Right renal cortex interstitium (tissue), 3 donors: ENCODE data around the gene TMPRSS11F. TPM values are rescaled to one million over a fixed set of nuclear protein-coding genes. Genes with fewer than 3 reads are reported as not detected.

Experiments used
- DNase-seq, 3 donors: peaks; one replicate each; pipeline ENCODE4 v3.0.0-alpha.2; 2013; ENCODE audit warnings: low read depth in 3 of 3, low spot score in 2 of 3
- polyA plus RNA-seq, 3 donors: library from polyadenylated mRNA; unstranded; fragments of 120-200 nt; gene quantifications; one replicate each; pipeline ENCODE4 v1.2.1, GENCODE V29; 2013; ENCODE audit not compliant: insufficient read length in 3 of 3

The TMPRSS11F gene
- polyA plus RNA-seq, 3 donors = not detected

DNA sequence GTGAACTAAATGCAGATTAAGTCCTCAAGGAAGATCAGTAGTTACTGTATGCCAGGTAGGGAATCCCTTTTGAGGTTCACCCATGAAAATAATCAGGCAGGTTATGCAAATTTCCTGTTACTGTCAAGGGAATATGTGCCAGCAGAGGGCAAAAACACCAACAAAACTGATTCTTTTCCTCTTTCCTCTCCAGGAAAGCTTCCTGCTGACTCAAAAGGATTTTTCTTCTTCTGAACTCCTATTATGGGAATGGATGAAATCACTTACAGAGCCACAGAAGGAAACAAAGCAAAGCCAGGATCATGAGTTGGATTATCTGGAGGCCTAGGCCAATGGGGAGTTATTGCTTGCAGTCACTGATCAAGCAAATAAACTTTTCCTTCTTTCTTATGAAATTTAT is 49.7 kb downstream of the TMPRSS11F start:
- DNase-seq = no peak

DNA sequence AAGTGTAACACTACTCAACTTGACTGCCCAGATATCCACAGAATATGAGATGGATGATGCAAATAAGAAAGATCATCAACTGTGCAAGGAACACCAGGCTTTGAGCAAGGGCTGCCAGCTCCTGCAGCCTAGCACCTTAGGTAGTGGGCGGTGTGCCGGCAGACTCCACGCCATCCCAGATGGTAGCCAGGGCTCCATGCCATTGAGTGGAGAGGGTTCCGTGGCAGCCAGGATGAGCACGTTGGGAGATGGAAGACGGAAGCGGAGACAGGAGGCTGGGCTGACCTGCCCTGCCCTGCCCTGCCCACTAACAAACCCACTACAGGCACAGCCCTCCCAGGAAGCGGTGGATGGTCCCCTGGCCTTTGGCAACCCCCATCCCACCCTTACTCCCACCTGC is 51.9 kb downstream of the TMPRSS11F start:
- DNase-seq = no peak

DNA sequence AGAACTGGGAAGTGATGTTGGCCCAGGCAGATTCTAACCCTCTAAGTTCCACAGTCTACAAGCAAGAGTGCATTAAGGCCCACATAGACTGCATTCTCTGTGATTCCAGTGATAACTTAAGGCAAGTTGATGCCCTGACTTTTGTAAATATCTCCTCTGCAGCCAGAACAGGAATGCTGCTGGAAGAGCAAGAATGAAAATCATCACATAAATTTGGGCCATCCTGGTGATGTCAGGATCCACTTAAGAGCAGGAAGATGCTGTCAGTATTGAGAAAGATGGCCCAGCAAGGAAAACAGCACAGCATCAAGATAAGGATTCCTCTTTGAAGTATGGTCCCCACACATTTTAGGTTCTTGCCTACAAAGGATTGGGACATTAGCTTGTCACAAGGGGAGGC is 52.4 kb downstream of the TMPRSS11F start:
- no peak for DNase-seq

DNA sequence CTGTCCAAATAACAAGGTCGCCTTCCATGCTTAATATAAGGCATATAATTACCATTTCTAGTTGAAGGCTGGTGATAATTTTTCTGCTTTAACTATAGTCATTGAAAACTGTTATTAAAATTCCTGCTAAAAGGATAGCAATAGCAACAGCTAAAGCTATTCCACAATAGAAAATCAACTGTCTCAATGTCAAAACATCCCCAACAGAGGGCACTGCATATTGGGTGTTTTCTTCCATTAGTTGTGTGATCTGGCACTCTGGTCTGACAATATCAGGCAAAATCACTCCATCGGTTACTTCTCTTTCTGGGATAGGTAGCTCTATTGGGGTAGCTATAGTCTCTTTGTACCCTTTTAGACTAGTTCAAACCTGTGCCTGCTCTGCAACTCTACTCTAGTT is 53.5 kb downstream of the TMPRSS11F start:
- no peak for DNase-seq

DNA sequence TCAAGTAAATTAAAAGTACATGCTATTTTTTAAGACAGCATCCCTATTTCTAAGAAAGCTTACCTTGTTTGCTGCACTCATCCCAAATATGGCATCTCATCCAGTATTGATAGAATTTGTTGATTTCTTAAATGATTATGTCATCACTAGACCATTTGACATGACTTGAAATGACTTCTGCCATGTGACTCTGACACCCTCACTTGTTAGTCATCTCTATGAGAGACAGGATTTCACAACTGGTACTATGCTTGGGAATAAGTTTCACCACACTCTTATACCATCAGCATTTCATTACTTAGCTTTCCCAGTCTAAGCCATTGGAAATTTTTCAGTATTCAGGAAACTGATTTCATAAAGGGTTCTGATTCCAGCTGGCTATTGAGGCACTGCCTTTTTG is 55.3 kb downstream of the TMPRSS11F start:
- DNase-seq = no peak

DNA sequence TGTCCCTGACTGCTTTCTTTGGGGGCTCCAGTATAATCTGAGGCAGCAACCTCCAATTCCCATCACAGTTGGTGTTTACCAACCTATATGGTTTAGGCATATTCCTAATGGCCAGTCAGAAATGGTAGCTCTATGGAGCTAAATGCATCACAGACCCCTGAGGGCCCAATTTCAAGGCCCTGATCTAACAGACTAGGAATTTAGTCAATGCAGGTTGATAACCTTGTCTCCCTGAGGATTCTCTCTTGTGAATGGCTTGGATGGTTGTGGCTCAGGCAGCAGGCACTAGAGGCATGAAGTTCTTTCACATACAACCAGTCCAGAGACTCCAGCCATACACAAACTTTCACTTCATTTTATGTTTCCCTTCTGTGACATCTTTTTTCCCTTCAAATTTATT is 59.4 kb downstream of the TMPRSS11F start:
- DNase-seq = no peak

GRCh38 chr4:68062501-68062900 is 67.2 kb downstream of the TMPRSS11F start:
- DNase-seq = no peak

DNA sequence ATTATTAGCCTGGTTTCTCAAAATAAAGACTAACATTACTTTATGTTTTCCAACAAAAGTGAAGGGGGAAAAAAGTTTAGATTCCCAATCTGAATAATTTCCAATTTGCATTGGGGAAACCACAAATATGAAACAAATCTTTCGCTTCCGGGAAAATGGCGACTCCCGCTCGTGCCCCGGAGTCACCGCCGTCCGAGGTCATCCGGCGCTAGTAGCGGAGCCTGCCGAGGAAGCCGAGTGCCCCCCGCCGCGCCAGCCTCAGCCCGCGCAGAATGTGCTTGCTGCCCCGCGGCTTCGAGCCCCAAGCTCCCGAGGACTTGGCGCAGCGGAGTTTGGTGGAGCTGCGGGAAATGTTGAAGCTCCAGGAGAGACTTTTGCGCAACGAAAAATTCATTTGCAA is 91.4 kb downstream of the TMPRSS11F start:
- DNase-seq = no peak

DNA sequence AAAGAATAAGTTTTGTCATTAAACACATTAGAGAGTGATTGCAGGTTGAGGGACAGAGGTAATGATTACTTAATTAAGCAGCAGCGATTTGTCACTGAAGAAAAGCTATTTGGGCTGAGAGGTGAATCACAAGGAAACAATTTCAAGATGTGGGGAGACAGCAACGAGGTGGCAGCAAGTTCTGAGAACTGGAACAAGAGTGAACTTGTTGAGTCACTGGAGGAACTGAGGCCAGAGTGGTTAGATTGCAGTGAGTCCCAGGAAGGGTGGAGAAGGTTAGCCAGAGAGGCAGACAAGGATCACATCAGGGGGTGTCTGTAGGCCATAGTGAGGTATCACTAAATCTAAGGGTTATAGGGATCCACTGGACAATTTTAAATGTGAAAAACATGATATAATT is 108.5 kb downstream of the TMPRSS11F start:
- DNase-seq = no peak

DNA sequence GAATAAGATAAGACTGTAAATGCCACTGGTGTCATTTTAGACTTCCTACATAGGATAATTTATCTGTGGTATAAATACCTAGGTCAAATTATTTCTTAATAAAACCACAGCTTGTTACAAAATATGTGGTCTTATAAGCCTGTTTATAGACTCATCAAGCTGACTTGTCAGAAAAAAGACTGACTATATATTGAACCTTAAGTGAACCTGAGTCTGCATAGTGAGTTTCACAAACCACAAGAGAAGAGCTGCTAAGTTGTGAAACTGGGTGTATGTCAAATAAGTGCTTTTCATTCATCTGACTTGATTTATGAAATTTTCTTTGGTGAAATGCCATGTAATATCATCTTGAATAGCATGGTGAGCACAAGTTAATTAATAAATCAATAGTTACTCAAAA is 118.0 kb downstream of the TMPRSS11F start:
- no peak for DNase-seq

Other genes with a start within 250 kb of the TMPRSS11F start
- gene TMPRSS11D, start 245.9 kb downstream of the TMPRSS11F start, polyA plus RNA-seq = under 1 TPM in 2 of 3 donors, not detected in 1; 0.07 to 0.08 TPM
- not detected for gene TMPRSS11A, start 166.4 kb downstream of the TMPRSS11F start, polyA plus RNA-seq
- gene TMPRSS11B, start 115.8 kb upstream of the TMPRSS11F start, polyA plus RNA-seq = not detected
- gene YTHDC1, start 220.2 kb upstream of the TMPRSS11F start, polyA plus RNA-seq = 100 to 1,000 TPM; 175 to 187 (median 181) TPM